ENCODE measurements around the gene DCP1A.
"Not testable (repeated sequence)": the region's sequence is repeated elsewhere in the genome, so short reads cannot be mapped to it uniquely, and the experiment has no call there.

Gene DCP1A

GRCh38 chr3:53331871-53332270 is 15.5 kb downstream of the DCP1A start:
- no peak overlapping the region for H3K4me3 ChIP-seq (replicated peaks; ENCODE audit: low read depth, low read length)
- no peak for TF ChIP-seq CTCF (IDR thresholded peaks at IDR 0.05; ENCODE audit: low read length, missing control alignments)
- DNase-seq (ENCODE audit: low read depth), result no peak

- no peak for DNase-seq (ENCODE audit: low read depth)
- no peak for TF ChIP-seq CTCF (IDR thresholded peaks at IDR 0.05; ENCODE audit: low read length, missing control alignments)
- H3K4me3 ChIP-seq (replicated peaks; ENCODE audit: low read depth, low read length), result no peak overlapping the region
Measured at GRCh38 chr3:53329897-53330296, 17.4 kb downstream of the DCP1A start.

GRCh38 chr3:53328746-53329145 is 18.6 kb downstream of the DCP1A start:
- no peak overlapping the region for H3K4me3 ChIP-seq (replicated peaks; ENCODE audit: low read depth, low read length)
- peak; percentile 51 for DNase-seq (ENCODE audit: low read depth)
- TF ChIP-seq CTCF (IDR thresholded peaks at IDR 0.05; ENCODE audit: low read length, missing control alignments), result no peak

GRCh38 chr3:53327986-53328385 is 19.4 kb downstream of the DCP1A start:
- H3K4me3 ChIP-seq (replicated peaks; ENCODE audit: low read depth, low read length), result not testable (repeated sequence)
- DNase-seq (ENCODE audit: low read depth), result peak; percentile 24

- no peak for DNase-seq (ENCODE audit: low read depth)
- TF ChIP-seq CTCF (IDR thresholded peaks at IDR 0.05; ENCODE audit: low read length, missing control alignments), result no peak
- no peak overlapping the region for H3K4me3 ChIP-seq (replicated peaks; ENCODE audit: low read depth, low read length)
Measured at GRCh38 chr3:53324105-53324504, 23.2 kb downstream of the DCP1A start.

- no peak for DNase-seq (ENCODE audit: low read depth)
- no peak overlapping the region for H3K4me3 ChIP-seq (replicated peaks; ENCODE audit: low read depth, low read length)
- TF ChIP-seq CTCF (IDR thresholded peaks at IDR 0.05; ENCODE audit: low read length, missing control alignments), result no peak
Measured at GRCh38 chr3:53320697-53321096, 26.6 kb downstream of the DCP1A start.

- H3K4me3 ChIP-seq (replicated peaks; ENCODE audit: low read depth, low read length), result no peak overlapping the region
- peak; percentile 41 for DNase-seq (ENCODE audit: low read depth)
- TF ChIP-seq CTCF (IDR thresholded peaks at IDR 0.05; ENCODE audit: low read length, missing control alignments), result no peak
Measured at GRCh38 chr3:53318522-53318921, 28.8 kb downstream of the DCP1A start.

- TF ChIP-seq CTCF (IDR thresholded peaks at IDR 0.05; ENCODE audit: low read length, missing control alignments), result no peak
- H3K4me3 ChIP-seq (replicated peaks; ENCODE audit: low read depth, low read length), result no peak overlapping the region
- DNase-seq (ENCODE audit: low read depth), result no peak
Measured at GRCh38 chr3:53312832-53313231, 34.5 kb downstream of the DCP1A start.

All from fibroblast of pulmonary artery (primary cell).